Left forelimb (tissue), 1 donor: ENCODE data around the gene NHLRC1.

Experiments
- DNase-seq: peaks from one replicate; pipeline ENCODE4 v3.0.0-alpha.2; 2018; ENCODE audit warnings: low spot score

The NHLRC1 gene

GRCh38 chr6:18081025-18081668 is 41.3 kb downstream of the NHLRC1 start:
- DNase-seq = no peak

- no peak for DNase-seq
Measured at GRCh38 chr6:18080544-18080943, 41.9 kb downstream of the NHLRC1 start.

- DNase-seq = no peak
Measured at GRCh38 chr6:18078866-18079265, 43.6 kb downstream of the NHLRC1 start.

- no peak for DNase-seq
Measured at GRCh38 chr6:18076231-18076630, 46.2 kb downstream of the NHLRC1 start.

GRCh38 chr6:18072841-18073240 is 49.6 kb downstream of the NHLRC1 start:
- no peak for DNase-seq

GRCh38 chr6:18070486-18070885 is 52.0 kb downstream of the NHLRC1 start:
- no peak for DNase-seq
